ENCODE measurements around the gene TTC4. TPM values are rescaled to one million over a fixed set of nuclear protein-coding genes. Genes with fewer than 3 reads are reported as not detected.

The TTC4 gene
- total RNA-seq, 1 donor from 2014 or later, result 18.8 TPM

- Histone ChIP-seq H3K27me3 (ENCODE audit: insufficient read depth, low read length) (peaks cover 3% of the 10 kb centered on the region), H2AFZ (ENCODE audit: low read depth, low read length) (no peak overlapping the region), H3K36me3 (ENCODE audit: insufficient read depth, low read length) (no peaks in the 10 kb centered on the region), H4K20me1 (ENCODE audit: insufficient read depth, low read length) (no peaks in the 10 kb centered on the region), H3K9me3 (ENCODE audit: insufficient read depth, low read depth, low read length) (no peaks in the 10 kb centered on the region), H3K4me1 (ENCODE audit: insufficient read depth, low read length) (no peaks in the 10 kb centered on the region), H3K4me2 (ENCODE audit: low read length) (no peak overlapping the region), H3K9ac (ENCODE audit: low read length) (no peak overlapping the region), H3K27ac (ENCODE audit: low read depth, low read length) (no peak overlapping the region), H3K4me3 (ENCODE audit: insufficient read depth, low read depth, low read length) (no peak overlapping the region), H3K79me2 (ENCODE audit: insufficient read depth, low read length) (no peaks in the 10 kb centered on the region)
- no peaks in the 10 kb centered on the region for H3K36me3 Mint-ChIP-seq (ENCODE audit: low read depth, unreplicated experiment)
- no peaks in the 10 kb centered on the region for H3K4me1 Mint-ChIP-seq (ENCODE audit: low read depth, unreplicated experiment)
- H3K27ac Mint-ChIP-seq (ENCODE audit: unreplicated experiment), result no peak overlapping the region
- no peaks in the 10 kb centered on the region for H3K9me3 Mint-ChIP-seq (ENCODE audit: unreplicated experiment)
- FAIRE-seq (no peak), DNase-seq (ENCODE audit: low read depth) (no peak)
- H3K27me3 Mint-ChIP-seq (ENCODE audit: low read depth, unreplicated experiment), result peaks cover 59% of the 10 kb centered on the region
- H3K4me3 Mint-ChIP-seq (ENCODE audit: unreplicated experiment), result no peak overlapping the region
- TF ChIP-seq CTCF (IDR thresholded peaks at IDR 0.05; ENCODE audit: insufficient read depth, low read depth, low read length) (no peak), EZH2 (IDR thresholded peaks at IDR 0.05; ENCODE audit: insufficient read depth, low read length) (no peak)
Measured at GRCh38 chr1:54698346-54698745, 17.3 kb upstream of the TTC4 start.

- no peaks in the 10 kb centered on the region for H3K4me1 Mint-ChIP-seq (ENCODE audit: low read depth, unreplicated experiment)
- H3K4me1 ChIP-seq (ENCODE audit: insufficient read depth, low read length), result no peaks in the 10 kb centered on the region
- no peak overlapping the region for H2AFZ ChIP-seq (ENCODE audit: low read depth, low read length)
- H3K9ac ChIP-seq (ENCODE audit: low read length), result no peak overlapping the region
- no peak overlapping the region for H3K27ac ChIP-seq (ENCODE audit: low read depth, low read length)
- H3K36me3 Mint-ChIP-seq (ENCODE audit: low read depth, unreplicated experiment), result peaks cover 3% of the 10 kb centered on the region
- no peaks in the 10 kb centered on the region for H3K9me3 ChIP-seq (ENCODE audit: insufficient read depth, low read depth, low read length)
- no peak for DNase-seq (ENCODE audit: low read depth)
- no peak overlapping the region for H3K4me2 ChIP-seq (ENCODE audit: low read length)
- no peaks in the 10 kb centered on the region for H4K20me1 ChIP-seq (ENCODE audit: insufficient read depth, low read length)
- no peaks in the 10 kb centered on the region for H3K79me2 ChIP-seq (ENCODE audit: insufficient read depth, low read length)
- H3K9me3 Mint-ChIP-seq (ENCODE audit: unreplicated experiment), result peaks cover 2% of the 10 kb centered on the region
- no peak for TF ChIP-seq CTCF (IDR thresholded peaks at IDR 0.05; ENCODE audit: insufficient read depth, low read depth, low read length)
- TF ChIP-seq EZH2 (IDR thresholded peaks at IDR 0.05; ENCODE audit: insufficient read depth, low read length), result no peak
- FAIRE-seq, result no peak
- peaks cover 60% of the 10 kb centered on the region for H3K27me3 Mint-ChIP-seq (ENCODE audit: low read depth, unreplicated experiment)
- H3K4me3 Mint-ChIP-seq (ENCODE audit: unreplicated experiment), result no peak overlapping the region
- H3K27me3 ChIP-seq (ENCODE audit: insufficient read depth, low read length), result peaks cover 4% of the 10 kb centered on the region
- H3K4me3 ChIP-seq (ENCODE audit: insufficient read depth, low read depth, low read length), result no peak overlapping the region
- no peaks in the 10 kb centered on the region for H3K36me3 ChIP-seq (ENCODE audit: insufficient read depth, low read length)
- H3K27ac Mint-ChIP-seq (ENCODE audit: unreplicated experiment), result no peak overlapping the region
Measured at GRCh38 chr1:54699936-54700525, 15.6 kb upstream of the TTC4 start.

GRCh38 chr1:54701066-54701465, 14.6 kb upstream of the TTC4 start:
- DNase-seq (ENCODE audit: low read depth) (no peak), FAIRE-seq (no peak)
- no peak overlapping the region for H3K27ac Mint-ChIP-seq (ENCODE audit: unreplicated experiment)
- H2AFZ ChIP-seq (ENCODE audit: low read depth, low read length), result no peak overlapping the region
- H3K4me3 ChIP-seq (ENCODE audit: insufficient read depth, low read depth, low read length), result no peak overlapping the region
- H3K9ac ChIP-seq (ENCODE audit: low read length), result no peak overlapping the region
- TF ChIP-seq EZH2 (IDR thresholded peaks at IDR 0.05; ENCODE audit: insufficient read depth, low read length) (no peak), CTCF (IDR thresholded peaks at IDR 0.05; ENCODE audit: insufficient read depth, low read depth, low read length) (no peak)
- H3K79me2 ChIP-seq (ENCODE audit: insufficient read depth, low read length), result no peaks in the 10 kb centered on the region
- H3K27ac ChIP-seq (ENCODE audit: low read depth, low read length), result no peak overlapping the region
- peaks cover 3% of the 10 kb centered on the region for H3K36me3 Mint-ChIP-seq (ENCODE audit: low read depth, unreplicated experiment)
- H3K27me3 ChIP-seq (ENCODE audit: insufficient read depth, low read length), result peaks cover 4% of the 10 kb centered on the region
- H4K20me1 ChIP-seq (ENCODE audit: insufficient read depth, low read length), result no peaks in the 10 kb centered on the region
- H3K4me3 Mint-ChIP-seq (ENCODE audit: unreplicated experiment), result no peak overlapping the region
- no peak overlapping the region for H3K4me2 ChIP-seq (ENCODE audit: low read length)
- peaks cover 2% of the 10 kb centered on the region for H3K9me3 Mint-ChIP-seq (ENCODE audit: unreplicated experiment)
- no peaks in the 10 kb centered on the region for H3K9me3 ChIP-seq (ENCODE audit: insufficient read depth, low read depth, low read length)
- H3K4me1 ChIP-seq (ENCODE audit: insufficient read depth, low read length), result no peaks in the 10 kb centered on the region
- peaks cover 64% of the 10 kb centered on the region for H3K27me3 Mint-ChIP-seq (ENCODE audit: low read depth, unreplicated experiment)
- no peaks in the 10 kb centered on the region for H3K36me3 ChIP-seq (ENCODE audit: insufficient read depth, low read length)
- H3K4me1 Mint-ChIP-seq (ENCODE audit: low read depth, unreplicated experiment), result no peaks in the 10 kb centered on the region
